Stimulated activated naive CD8-positive, alpha-beta T cell treated with anti-CD3 and anti-CD28 coated beads, Interleukin-15, Interleukin-2, amounts not matched to agents 100 U/mL and 50 U/mL, for 24 hours (primary cell): ENCODE results near the gene TMPRSS11D.

Experiments used
- ATAC-seq: fragments of 150-1000 bp; cut with Tn5 transposase; one replicate; pipeline ENCODE4 v1.10.0; 2021
- DNase-seq: peaks from one replicate; pipeline ENCODE4 v3.0.0; 2021

Gene TMPRSS11D

DNA sequence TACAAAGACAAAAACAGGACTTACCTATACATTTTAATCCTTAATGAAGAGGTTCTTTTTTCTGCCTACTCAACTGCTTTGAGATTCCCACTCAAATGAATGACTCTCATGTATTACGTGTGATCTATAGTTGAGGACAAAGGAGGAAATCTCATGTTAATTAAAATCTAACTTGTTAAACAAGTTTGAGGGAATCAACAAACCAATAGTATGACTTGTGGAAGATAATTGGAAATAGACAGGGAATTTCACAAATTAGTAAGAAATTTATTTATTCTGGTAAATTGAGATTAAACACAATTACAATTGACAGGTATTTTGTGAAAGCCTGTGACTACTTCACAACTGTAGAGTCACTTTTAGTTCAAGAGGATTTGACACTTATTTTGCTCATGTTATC, at the start of gene TMPRSS11D:
Gene TMPRSS11D (minus strand): TSS at position 101 of the 400 bp plus-strand sequence. CDS start 69 bp downstream, at position 32.
- DNase-seq = no peak
- no peak for ATAC-seq

- no peak for DNase-seq
Measured at GRCh38 chr4:67933038-67933437, 49.2 kb upstream of the TMPRSS11D start.

GRCh38 chr4:67931256-67931655, 47.5 kb upstream of the TMPRSS11D start:
- ATAC-seq = no peak

More at GRCh38 chr4:67933038-67933437, 49.2 kb upstream of the TMPRSS11D start:
- no peak for ATAC-seq

DNA sequence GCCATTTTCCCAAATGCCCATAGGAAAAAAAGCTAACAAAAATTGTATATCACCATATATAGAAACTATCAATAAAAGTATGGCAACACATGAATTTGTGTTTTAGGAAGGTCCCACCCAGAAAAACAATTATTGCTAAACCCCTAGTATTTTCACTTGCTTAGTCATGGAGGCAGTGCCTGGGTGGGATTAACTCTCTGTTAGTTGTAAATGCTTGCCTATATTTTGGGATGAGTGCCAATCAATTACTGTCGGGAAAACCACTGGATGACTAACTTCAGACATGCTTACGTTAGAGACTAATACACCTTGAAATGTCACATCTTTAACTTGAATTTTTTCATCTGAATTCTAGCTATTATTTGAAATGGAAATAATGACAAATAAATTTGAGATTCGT, 45.6 kb upstream of the TMPRSS11D start:
- no peak for ATAC-seq
- no peak for DNase-seq

More at GRCh38 chr4:67931256-67931655, 47.5 kb upstream of the TMPRSS11D start:
- no peak for DNase-seq

GRCh38 chr4:67928546-67928945, 44.7 kb upstream of the TMPRSS11D start:
- no peak for ATAC-seq
- DNase-seq = no peak

GRCh38 chr4:67927251-67927650, 43.4 kb upstream of the TMPRSS11D start:
- ATAC-seq (no peak), DNase-seq (no peak)

DNA sequence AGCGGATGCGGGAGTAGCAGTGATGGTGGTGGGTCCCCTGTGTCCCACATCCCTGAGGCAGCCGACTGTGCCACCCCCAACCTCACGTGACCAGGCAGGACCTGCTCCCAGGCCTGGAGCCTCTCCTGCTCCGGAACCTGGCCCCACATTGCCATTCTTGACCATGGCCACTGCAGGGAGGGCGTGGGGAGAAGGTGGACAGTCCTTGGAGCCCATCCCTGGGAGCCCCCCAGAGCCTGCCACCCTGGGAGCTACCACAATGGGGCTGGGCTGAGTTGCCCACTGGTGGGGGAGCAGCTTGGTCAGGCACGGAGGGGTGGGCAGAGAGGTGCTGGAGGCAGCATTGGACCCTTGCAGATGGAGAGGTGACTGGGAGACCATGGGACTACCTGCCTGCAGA, 42.7 kb upstream of the TMPRSS11D start:
- DNase-seq (no peak), ATAC-seq (no peak)

DNA sequence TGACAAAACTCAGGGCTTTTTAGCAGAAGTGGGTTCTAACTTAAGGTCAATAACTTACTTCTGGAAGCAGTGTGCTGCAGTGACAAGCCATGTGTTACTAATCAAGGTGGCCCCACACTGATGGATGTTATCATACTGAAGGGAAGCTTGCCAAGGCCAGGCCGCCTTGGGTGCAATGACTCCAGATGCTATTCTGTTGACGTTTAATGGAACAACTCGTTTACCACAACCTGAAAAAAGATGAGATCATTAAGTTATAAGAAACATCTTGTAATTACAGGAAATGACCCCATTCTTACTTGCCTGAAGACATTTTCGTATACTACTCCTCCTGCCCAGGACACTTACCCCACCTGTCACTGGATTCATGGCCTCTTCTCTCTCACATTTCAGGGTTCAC, 38.9 kb upstream of the TMPRSS11D start:
- DNase-seq = no peak

DNA sequence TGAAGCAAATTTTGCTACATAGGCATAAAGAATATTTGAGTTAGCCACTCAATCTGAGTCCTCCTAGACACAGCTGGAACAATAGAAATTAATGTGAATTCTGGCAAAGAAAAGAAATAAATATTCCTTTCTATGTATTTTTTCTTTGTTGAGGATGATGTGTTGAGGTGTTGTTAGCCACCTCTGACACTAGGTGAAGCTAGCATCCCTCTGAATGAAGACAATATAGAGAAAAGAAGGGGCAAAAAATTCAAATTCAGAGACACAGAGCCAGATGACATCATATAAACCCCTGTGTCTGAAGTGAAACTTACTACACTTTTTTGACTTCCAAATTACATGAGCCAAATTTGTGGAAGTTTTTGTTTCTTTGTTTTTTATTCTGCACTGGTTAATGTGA, 34.6 kb upstream of the TMPRSS11D start:
- ATAC-seq = no peak
- no peak for DNase-seq

More for the DNA sequence above, 38.9 kb upstream of the TMPRSS11D start:
- ATAC-seq = no peak

- ATAC-seq = no peak
- no peak for DNase-seq
Measured at GRCh38 chr4:67915400-67915966, 31.7 kb upstream of the TMPRSS11D start.

- no peak for ATAC-seq
Measured at GRCh38 chr4:67912080-67912479, 28.3 kb upstream of the TMPRSS11D start.

DNA sequence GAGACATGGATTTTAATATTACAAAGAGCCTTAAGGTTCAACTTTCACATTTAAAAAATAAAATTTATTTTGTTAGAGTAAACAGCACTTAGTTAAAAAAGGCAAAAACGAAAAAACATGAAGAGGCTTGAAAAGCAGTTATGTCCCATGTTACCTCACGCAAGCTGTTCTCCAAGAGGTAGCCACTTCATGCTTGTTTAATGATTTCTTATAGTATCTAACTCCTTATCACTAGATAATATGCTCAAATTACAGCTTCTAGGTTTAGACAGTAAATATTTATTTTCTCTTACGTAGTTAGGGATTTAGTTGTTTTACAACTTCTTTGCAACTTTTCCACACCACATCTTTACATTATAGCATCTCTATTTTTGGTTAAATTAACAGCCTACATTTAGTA, 27.8 kb upstream of the TMPRSS11D start:
- ATAC-seq (no peak), DNase-seq (no peak)

More at GRCh38 chr4:67912080-67912479, 28.3 kb upstream of the TMPRSS11D start:
- no peak for DNase-seq

DNA sequence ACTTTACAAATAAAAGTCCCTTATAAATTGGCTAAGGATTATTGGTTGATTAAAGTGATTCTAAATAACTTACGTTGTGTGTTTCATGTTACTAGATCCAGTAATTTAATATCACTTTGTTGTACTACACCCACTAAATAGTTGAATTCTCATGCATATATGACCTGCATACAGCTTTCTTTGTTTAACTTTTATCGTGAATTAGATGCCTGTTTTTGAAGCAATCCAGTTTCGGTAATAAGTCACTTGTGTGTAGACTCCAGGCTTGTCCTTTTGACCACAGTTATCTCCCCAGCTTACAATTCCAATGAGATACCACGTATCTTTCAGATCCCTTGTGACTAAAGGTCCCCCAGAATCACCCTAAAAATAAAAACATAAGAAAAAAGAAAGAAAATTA, 27.3 kb upstream of the TMPRSS11D start:
- DNase-seq = no peak
- no peak for ATAC-seq

GRCh38 chr4:67910585-67910905, 26.7 kb upstream of the TMPRSS11D start:
- no peak for DNase-seq
- no peak for ATAC-seq

- ATAC-seq (no peak), DNase-seq (no peak)
Measured at GRCh38 chr4:67909905-67910584, 26.2 kb upstream of the TMPRSS11D start.

DNA sequence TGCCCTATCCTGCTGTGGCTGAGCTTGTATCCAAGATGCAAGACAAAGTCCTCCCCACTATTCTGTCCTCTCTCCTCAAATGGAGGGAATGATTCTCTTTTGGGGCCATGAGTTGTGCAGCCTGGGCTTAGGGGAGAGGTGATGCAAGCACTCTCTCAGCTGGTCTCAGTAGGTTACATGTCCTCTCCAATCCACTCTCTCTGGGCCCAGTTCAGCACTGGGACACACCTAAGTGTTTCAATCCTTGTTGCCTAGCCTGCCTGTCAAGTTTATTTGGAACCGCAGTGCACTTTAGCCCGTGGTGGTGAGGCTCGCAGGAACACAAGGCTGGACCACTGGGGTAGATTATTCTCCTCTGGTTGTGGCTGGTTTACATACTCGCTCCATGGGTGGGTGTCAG, 23.8 kb upstream of the TMPRSS11D start:
- ATAC-seq (no peak), DNase-seq (no peak)

DNA sequence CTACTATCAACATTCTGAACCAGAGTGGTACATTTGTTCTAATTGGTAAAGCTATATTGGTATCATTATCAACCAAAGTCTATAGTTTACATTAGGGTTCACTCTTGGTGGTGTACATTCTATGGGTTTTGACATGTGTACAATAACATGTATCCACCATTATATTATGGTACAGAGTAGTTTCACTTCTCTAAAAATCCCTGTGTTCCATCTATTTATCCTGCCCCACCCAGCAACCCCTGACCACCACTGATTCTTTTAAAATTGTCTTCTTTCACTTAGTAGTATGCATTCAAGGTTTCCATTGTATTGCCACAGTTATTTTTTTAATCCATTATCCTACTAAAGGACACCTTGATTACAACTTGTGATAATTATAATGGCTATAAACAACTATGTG, 15.3 kb upstream of the TMPRSS11D start:
- ATAC-seq = no peak

GRCh38 chr4:67897686-67898085, 13.9 kb upstream of the TMPRSS11D start:
- no peak for DNase-seq
- ATAC-seq = no peak

More for the DNA sequence above, 15.3 kb upstream of the TMPRSS11D start:
- no peak for DNase-seq

- ATAC-seq = no peak
Measured at GRCh38 chr4:67896421-67897065, 12.7 kb upstream of the TMPRSS11D start.

GRCh38 chr4:67894659-67895058, 10.9 kb upstream of the TMPRSS11D start:
- ATAC-seq (no peak), DNase-seq (no peak)

More at GRCh38 chr4:67896421-67897065, 12.7 kb upstream of the TMPRSS11D start:
- DNase-seq = no peak

DNA sequence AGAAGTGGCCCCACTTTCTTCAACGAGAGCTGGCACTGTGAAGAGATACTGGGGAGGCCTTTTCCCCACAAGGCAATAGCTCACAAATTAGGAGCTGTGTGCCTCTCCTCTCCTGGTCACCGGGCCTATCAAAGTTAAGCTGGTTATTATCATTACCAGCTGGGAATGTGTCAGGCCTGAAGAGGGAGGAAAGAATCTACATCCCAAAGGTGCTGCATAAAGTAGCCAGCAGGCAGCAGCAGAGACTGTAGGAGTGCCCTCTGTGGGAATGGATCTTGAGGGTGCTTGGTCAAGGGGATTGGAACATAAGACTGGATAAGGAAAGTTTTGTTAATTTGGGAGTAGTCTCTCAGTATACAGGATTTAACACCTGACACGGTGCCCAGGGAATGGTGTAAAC, 9.1 kb upstream of the TMPRSS11D start:
- DNase-seq (no peak), ATAC-seq (no peak)

DNA sequence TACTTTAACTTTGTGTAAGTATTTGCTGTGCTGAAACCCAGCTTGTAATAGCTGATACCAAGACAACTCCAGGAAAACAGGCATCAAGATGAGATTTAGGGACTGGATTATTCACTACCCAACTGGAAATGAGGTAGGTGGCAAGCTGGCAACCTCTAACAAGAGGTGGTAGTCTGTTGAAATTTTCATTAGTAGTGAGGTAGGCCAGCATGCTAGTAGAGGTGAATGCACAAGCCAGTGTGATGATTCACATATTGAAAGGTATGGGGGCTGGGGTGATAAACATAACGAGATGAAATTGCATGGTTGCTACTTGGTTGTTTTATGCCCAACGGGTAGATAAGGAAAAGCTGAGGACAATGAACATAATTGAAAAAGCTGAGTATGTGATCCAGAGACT, 8.5 kb upstream of the TMPRSS11D start:
- ATAC-seq = no peak
- no peak for DNase-seq

DNA sequence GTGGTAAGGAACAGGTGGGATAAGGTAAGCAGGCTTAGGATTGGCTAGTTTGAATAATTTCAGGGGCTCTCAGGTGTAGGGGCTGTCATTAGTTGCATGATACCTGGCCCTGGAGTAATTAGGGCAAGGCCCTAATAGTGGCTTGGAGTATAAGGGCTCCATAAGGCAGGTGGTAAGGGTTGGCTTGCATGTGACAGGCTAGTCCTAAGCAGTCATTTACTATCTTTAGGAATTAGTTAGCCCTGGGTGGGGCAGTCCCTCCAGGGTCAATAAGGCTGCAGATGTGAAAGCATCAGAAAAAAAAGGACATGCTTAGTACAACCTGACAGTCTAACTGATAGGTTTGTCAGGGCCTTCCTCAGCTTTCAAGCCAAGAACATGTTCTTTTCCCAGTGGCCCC, 7.8 kb upstream of the TMPRSS11D start:
- ATAC-seq = no peak
- no peak for DNase-seq

GRCh38 chr4:67886281-67886680, 2.5 kb upstream of the TMPRSS11D start:
- no peak for DNase-seq
- ATAC-seq = no peak
